SHP77 treated with DMSO at 0.1 percent for 48 hours (cell line): ENCODE measurements around the gene WNT7B.

Source experiments
- DNase-seq: peaks from one replicate; lab custom pipeline; 2025; lab: John Stamatoyannopoulos, UW

Gene WNT7B

DNA sequence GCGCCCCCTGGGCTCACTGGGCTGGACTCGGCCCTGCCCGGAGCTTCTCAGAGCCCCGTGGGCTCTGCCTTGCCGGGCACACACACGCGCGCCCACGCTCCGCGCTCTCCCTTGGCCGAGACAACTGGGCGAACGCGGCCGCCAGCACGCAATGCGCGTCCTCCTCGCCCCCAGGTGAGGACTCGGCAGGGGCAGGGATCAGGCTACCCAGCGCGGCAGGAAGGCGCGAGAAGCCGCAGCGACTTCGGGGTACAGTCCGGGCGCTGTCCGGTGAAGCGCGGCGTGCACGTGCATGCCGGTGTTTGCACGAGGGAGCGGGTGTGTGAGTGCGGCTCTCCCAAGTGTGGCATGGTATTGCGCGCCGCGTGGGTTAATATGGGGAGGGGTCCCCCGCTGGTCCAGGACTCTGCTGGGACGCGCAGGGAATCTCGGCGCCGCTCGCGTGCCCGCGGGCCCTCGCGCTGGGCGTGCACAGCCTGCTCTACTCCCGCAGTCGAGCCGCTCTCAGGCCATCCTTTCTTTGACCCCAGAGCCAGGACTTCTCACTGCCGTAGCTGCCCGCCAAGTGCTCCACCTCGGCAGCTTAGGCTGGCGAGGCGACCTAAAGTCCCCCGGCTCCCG, 5.4 kb downstream of the WNT7B start:
- DNase-seq: no peak

DNA sequence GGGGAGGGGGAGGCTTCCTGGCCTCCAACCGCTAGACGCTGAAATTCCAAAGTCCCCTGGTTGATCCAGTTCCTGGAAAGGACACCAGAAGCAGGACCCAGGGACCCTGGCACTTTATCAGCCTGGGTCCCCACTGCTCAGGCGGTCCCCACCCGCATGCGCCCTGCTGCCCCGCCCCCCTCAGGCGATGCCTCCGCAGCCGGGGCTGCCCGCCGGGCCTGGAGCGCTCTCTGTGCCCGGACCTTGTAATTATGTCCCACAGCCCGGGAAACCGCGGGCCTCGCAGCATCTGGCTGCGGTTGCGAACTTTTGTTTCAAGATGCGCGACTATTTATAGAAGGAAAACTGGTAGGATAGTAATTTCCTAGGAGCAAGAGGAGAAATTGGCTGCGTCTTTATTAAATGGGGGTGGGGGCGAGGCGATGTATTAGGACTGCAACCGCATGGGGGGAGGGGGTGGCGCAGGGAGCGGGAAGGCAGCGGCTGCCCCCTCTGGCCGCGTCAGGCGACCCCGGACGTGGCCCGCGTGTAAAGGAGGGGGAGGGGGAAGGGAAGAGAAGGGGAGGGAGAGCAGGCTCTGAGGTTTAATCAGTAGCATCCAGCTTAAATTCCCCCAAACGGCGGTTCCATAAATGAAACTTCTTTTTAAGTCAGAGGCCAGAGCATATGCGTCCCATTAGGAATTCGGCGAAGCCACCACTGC, 6.1 kb downstream of the WNT7B start:
- no peak for DNase-seq

DNA sequence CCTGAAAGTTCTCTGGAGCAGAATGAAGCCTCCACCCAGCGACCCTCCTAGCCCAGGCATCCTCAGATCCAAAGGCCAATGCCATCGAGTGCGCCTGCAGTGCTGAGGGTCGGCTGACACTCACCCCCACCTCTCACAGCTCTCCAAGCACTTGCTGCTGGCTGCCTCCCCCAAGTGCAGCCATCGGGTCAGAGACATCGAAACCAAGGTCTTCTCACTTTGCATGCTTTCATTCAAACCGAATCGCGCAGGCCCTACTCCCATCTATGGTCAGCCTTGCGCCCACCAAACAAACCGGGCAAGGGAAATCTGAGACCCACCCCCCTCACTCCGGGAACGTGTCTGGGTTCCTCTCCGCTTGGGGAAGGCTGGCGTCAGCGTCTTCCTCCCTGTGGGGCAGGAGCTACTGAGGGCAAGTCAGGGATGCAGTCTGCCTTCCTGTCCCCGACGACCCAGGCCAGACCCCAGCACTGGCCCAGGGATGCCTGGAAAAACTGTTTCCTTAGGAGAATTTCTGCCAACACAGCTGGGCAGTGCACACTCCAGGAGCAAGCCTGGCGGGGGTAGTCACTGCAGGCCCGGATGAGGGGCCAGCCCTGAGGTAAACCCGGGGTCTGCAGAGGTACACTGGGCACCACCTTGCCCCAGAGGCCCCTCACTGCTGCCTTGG, 7.0 kb downstream of the WNT7B start:
- DNase-seq: no peak

DNA sequence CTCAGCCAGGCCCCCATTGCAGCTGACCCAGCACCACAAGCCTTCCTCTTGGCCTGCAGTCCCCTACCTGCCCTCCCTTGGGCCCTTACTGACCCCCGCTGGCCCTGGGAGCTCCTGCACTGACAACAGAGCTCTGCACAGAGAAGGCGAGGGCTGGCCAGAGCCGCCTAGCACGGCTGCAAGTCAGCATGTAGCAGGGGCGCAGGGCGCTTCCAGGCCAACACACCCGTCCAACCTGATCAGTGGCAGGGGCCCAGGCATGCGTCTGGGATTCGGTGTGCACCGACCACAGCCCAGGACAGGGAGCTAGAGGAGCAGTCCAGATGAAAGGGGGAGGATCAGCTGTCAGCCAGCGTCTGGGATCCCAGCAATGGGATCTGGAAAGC, 7.6 kb downstream of the WNT7B start:
- DNase-seq: no peak

- no peak for DNase-seq
Measured at GRCh38 chr22:45968751-45969413, 8.1 kb downstream of the WNT7B start.

- no peak for DNase-seq
Measured at GRCh38 chr22:45968003-45968650, 8.8 kb downstream of the WNT7B start.

GRCh38 chr22:45966895-45967365, 10.0 kb downstream of the WNT7B start:
- DNase-seq: no peak

DNA sequence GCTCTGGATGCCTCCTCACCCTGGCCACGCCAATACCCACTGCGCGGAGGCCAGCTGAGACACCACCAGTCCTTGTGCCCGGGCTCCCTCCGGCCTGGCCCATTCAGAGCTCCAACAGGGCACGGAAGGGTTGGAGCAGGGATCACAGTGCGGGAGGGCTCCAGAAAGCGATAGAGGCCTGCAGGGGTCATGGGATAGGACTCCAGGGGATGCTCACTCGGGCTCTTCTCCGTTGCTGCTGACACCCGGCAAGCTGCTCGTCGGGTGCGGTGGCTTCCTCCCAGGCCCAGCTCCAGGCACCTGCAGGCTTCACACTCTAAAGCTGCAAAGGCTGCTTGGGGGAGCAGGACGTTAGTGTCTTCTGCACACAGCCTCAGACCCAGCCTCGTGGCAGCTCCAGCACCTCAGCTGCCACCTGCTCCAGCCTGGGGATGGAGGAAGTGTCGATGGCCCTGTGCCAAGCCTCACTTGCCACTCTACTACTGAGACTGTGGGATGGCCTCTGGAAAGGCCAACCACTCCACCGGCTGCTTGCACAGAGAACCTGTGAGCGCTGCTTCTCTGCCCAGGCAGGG, 10.6 kb downstream of the WNT7B start:
- DNase-seq: peak; percentile 79

DNA sequence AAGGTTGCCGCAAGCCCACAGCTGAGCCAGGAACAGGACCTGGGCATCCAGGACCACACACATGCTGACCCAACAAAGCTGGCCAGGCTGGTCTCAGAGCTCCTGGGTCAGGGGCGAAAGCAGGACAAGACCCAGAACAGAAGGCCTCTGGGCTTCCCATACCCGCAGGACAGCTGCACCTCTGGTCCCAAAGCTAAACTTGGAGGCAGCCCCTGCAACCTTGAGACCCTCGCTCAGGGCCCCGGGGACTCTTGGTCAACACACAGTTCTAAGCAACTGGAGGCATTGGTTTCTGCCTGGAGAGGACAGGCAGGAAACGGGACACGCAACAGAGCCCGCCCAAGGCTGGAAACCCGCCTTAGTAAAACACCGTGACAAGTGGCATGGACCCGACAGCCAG, 11.4 kb downstream of the WNT7B start:
- DNase-seq: no peak

- no peak for DNase-seq
Measured at GRCh38 chr22:45964926-45965527, 11.9 kb downstream of the WNT7B start.

GRCh38 chr22:45964372-45964771, 12.6 kb downstream of the WNT7B start:
- DNase-seq: no peak

DNA sequence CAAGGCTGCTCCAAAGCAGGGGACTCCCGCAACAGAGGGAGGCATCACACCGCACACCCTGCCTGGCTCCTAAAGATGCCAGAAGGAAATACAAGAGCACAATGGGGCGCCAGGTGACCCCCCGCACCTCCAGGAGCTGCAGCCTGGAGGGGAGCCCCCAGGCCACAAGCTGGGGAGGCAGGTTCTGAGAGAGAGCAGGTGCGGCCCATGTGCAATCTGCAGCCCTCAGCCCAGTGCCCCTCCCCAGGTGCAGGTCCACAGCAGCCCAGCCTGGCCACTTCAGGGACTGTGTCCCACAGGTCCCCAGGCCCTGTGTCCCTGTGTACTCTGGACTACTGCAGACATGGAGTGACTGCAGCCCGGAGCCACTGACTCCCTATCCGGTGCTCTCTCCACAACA, 13.1 kb downstream of the WNT7B start:
- no peak for DNase-seq

DNA sequence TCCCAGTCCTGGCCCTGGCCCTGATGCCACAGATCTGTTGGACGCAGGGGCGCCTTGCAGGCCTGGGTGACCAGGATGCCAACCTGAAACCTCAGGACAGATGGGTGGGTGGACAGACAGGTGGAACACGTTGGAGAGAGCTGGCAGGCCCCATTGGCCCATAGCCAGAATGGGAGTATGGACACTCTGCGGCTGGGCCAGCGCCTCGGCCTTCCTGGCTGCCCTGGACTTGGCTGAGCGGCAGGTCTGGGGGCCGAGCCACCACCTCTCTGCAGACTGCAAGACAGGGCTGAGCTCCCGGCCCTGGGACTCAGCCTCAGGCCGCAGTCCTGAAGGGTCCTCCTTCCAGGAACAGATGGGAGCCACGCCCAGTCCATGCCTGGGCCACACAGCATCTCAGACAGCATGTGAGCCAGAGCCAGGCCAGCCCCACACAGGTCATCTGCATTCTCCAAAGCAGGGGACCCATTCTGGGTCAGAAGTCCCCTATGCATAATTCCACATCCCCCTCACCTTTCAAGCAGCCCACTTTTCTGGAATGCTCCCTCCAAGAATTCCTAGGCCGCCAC, 14.1 kb downstream of the WNT7B start:
- DNase-seq: no peak

DNA sequence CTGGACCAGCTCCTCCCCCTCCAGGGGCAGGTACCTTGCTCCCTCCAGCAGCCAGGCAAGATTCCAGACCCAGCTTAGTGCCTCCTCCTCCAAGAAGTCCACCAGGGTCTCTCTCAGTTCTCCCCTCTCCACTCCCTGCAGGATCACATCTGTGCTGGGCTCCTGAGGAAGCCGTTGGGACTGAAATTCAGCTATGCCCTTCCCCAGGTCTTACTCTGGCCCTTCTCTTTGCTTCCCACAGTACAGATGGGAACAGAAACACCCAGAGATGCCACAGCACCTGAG, 14.6 kb downstream of the WNT7B start:
- DNase-seq: no peak

DNA sequence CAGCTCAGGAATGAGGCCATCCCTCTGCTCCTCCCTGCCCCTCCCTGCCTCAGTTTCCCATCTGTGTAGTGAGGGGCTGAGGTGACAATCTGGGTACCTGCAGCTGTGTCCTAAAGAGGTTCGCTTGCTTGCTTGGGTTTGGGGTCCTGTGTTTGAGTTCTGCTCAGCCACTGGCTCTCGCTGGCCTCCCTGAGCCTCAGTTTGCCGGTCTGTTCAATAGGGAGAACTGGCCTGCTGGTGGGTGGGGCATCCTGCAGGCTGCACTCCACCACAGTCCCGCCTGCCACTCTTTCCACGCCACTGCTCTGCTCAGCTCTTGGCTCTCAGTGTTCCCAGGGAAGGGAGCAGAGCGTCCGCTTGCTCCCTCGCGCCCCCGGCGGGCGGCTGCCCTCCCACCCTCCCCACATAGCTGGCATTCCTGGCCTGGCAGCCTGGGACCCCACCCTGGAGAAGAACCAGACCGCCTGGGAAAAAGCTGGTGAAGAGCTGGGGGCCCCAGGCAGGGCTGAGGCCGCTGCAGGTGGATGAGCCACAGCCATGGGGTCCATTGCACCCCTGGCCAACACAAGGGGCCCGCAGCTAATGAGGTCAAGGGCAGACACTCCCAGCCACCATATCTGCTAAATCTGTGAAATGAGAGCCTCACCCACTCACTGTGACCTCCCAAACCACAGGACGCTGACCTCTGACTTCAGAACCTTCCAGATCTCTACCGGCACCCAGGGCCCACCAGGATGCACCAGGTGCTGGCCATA, 15.1 kb downstream of the WNT7B start:
- no peak for DNase-seq

DNA sequence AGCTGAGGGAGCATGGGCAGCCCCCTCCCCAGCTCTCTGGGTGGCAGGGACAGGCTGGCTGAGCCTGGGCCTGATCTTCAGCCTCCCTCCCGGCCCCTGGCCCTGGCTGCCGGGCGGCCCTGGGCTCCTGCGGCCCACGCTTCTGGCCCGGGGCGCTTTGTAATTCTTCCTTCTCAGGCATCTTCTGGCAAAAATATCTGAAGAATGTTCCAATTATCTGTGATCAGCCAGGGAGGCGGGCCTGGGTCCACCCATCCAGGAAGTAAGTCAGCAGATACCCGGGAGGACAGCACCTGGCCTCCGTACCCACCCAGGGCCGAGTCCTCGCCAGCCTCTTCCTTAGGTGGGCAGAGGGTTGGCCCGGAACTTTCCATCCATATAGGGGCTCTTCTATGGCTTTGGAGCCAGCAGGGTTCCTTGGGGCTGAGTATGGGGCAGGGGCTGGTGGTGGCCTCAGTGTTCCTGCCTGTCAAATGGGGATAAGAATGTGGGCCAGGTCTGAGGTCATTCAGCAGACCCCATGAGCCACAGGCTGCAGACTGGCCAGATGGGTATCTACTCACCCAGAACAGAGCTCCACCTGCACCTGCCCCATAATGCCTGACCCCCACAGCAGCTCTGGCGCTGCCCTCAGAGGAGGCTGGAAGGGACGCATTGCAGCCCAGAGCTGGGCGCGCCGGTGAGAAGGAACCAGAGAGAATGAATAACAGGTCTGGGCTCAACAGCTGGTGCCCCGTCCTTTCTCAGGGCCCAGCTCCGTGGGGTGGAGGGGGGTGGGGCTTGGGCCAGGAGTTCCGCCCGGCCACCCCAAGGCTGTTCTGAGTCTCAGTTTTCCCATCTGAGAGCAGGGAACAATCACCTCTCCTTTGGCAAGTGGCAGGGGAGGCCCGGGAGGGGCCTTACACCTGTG, 16.2 kb downstream of the WNT7B start:
- DNase-seq: no peak

DNA sequence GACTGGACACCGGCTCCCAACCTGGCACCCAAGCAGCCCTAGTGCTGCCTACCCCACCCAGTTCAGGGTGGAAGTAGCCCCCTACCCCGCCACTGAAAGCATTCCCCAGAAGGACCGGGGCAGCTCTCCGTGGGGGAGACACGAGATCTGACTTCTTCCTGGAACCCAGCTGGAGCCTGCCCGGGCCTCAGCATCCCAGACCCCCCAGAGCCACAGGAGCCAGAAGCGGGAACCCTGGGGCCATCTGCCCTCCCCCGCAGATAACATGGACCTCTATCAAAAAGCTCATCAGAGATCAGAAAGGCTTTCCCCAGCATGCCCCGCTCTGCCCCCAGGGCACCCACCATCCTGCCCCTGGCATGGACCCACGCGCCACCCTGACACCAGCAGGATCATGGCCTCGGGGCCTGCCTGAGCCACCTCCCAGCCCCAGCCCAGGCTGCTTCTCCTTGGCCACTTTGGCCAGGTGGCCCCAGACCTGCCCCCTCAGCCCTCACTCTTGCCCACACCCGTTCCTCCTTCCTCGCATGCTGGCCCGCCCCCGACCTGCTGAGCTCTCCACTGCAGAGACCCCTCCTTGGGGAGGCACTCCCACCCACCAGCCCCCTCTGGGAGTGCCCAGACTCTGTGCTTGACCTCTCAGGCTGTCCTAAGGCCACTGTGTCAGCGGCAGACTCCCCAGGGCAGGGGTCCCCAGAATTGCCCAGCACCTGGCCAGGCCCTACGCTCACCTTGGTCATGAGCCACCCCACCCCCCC, 17.1 kb downstream of the WNT7B start:
- DNase-seq: no peak

DNA sequence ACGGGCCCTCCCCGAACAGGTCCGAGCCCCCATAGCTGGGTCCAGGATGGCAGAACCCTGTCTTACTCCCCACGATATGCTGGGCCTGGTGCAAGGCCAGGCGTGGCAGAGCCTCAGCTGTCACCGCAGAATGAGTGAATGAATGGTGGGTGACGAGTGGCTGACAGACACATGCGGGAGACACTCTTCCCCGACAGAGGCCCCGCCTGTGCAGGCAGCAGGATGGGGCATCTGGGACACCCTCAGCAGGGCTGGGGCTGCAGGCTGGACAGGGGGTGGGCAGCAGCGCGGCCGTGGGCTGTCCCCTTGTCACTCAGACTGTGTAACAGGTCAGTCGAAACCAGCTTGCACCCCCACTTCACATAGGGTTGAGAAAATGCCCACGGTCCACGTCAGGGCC, 18.0 kb downstream of the WNT7B start:
- DNase-seq: no peak

DNA sequence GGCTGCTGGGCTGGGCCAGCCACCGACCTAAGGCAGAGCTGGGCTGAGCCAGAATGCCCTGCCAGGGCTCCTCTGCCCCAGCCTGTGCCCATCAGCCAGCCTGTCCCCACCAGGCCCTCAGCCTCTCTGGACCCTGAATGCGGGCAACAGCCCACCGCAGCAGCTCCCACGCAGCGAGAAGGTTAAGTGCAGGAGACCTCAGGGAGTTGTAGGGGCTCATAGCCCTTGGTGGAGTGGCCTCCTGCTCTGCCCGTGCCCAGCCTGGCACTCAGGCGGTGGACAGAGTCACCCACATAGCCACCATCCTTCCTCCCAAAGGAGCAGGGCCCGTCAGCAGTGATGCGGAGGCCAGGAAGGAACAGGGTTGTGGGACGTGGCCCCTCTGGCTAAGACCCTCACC, 19.1 kb downstream of the WNT7B start:
- DNase-seq: no peak
